WTC11 (cell line): ENCODE data around the gene F2RL2. TPM values are rescaled to one million over a fixed set of nuclear protein-coding genes. Genes with fewer than 3 reads are reported as not detected.

ENCODE experiments used
- ATAC-seq: fragments of 200-7000 bp; cut with Tn5 transposase; 2 replicates; pipeline ENCODE4 v1.10.0; 2021; ENCODE audit warnings: mild to moderate bottlenecking, moderate library complexity
- CTCF ChIA-PET: fragments of 300-600 bp; sonication (Branson Sonifier 250); formaldehyde crosslinking; loops from one replicate; lab custom pipeline; 2021; ENCODE audit warnings: antibody characterized with exemption; lab: Charles Lee
- POLR2A ChIA-PET: fragments of 350-600 bp; sonication (Branson Sonifier 250); formaldehyde crosslinking; loops from one replicate; lab custom pipeline; 2021; ENCODE audit warnings: antibody characterized with exemption; lab: Charles Lee
- DNase-seq: peaks from one replicate; pipeline ENCODE4 v3.0.0; 2021; ENCODE audit warnings: low spot score
- H3K27ac Mint-ChIP-seq: 2 replicates; pipeline ENCODE4 v1.8.0; 2021; ENCODE audit warnings: mixed read lengths
- H3K27me3 Mint-ChIP-seq: 2 replicates; pipeline ENCODE4 v1.8.0; 2021; ENCODE audit warnings: low read depth, mild to moderate bottlenecking, moderate library complexity, mixed read lengths
- H3K36me3 Mint-ChIP-seq: 2 replicates; pipeline ENCODE4 v1.8.0; 2021; ENCODE audit warnings: mixed read lengths
- H3K4me1 Mint-ChIP-seq: 2 replicates; pipeline ENCODE4 v1.8.0; 2022; ENCODE audit warnings: mixed read lengths
- H3K4me3 Mint-ChIP-seq: 2 replicates; pipeline ENCODE4 v1.8.0; 2021; ENCODE audit warnings: mild to moderate bottlenecking, moderate library complexity, mixed read lengths
- H3K9me3 Mint-ChIP-seq: 2 replicates; pipeline ENCODE4 v1.8.0; 2021; ENCODE audit warnings: mixed read lengths
- ATF1 ChIP-seq: sonication (generic); formaldehyde crosslinking; IDR thresholded peaks from 2 replicates; pipeline ENCODE4 v1.8.1; 2023; ENCODE audit warnings: mild to moderate bottlenecking, moderate library complexity, missing genetic modification reagents
- CREM ChIP-seq: sonication (generic); formaldehyde crosslinking; IDR thresholded peaks from 2 replicates; pipeline ENCODE4 v1.8.1; 2022; ENCODE audit warnings: mild to moderate bottlenecking, missing genetic modification reagents, moderate library complexity
- FOXP1 ChIP-seq: sonication (generic); formaldehyde crosslinking; IDR thresholded peaks from 2 replicates; pipeline ENCODE4 v1.8.0; 2022; ENCODE audit warnings: missing genetic modification reagents, mild to moderate bottlenecking, moderate library complexity, borderline replicate concordance
- JUN ChIP-seq: sonication (generic); formaldehyde crosslinking; IDR thresholded peaks from 2 replicates; pipeline ENCODE4 v1.8.0; 2023; ENCODE audit warnings: mild to moderate bottlenecking, missing genetic modification reagents
- NFE2L1 ChIP-seq: sonication (generic); formaldehyde crosslinking; IDR thresholded peaks from 2 replicates; pipeline ENCODE4 v1.8.1; 2023; ENCODE audit warnings: missing genetic modification reagents
- NR3C1 ChIP-seq: sonication (generic); formaldehyde crosslinking; conservative IDR thresholded peaks from 2 replicates; pipeline ENCODE4 v1.8.1; 2023; ENCODE audit warnings: low read depth, mild to moderate bottlenecking, missing genetic modification reagents
- RELA ChIP-seq: sonication (generic); formaldehyde crosslinking; IDR thresholded peaks from 2 replicates; pipeline ENCODE4 v1.8.1; 2022; ENCODE audit warnings: missing genetic modification reagents, mild to moderate bottlenecking, borderline replicate concordance
- SMAD3 ChIP-seq: sonication (generic); formaldehyde crosslinking; IDR thresholded peaks from 2 replicates; pipeline ENCODE4 v1.8.0; 2022; ENCODE audit warnings: missing genetic modification reagents, mild to moderate bottlenecking, borderline replicate concordance
- SP1 ChIP-seq: sonication (generic); formaldehyde crosslinking; conservative IDR thresholded peaks from 2 replicates; pipeline ENCODE4 v1.8.1; 2022; ENCODE audit warnings: missing genetic modification reagents
- ZBTB21 ChIP-seq: sonication (generic); formaldehyde crosslinking; IDR thresholded peaks from 2 replicates; pipeline ENCODE4 v1.8.1; 2023; ENCODE audit warnings: mild to moderate bottlenecking, missing genetic modification reagents, borderline replicate concordance
- ZNF138 ChIP-seq: sonication (generic); formaldehyde crosslinking; conservative IDR thresholded peaks from 2 replicates; pipeline ENCODE4 v1.8.1; 2022; ENCODE audit warnings: mild to moderate bottlenecking, moderate library complexity, missing genetic modification reagents
- ZNF232 ChIP-seq: sonication (generic); formaldehyde crosslinking; IDR thresholded peaks from 2 replicates; pipeline ENCODE4 v1.8.0; 2022; ENCODE audit warnings: mild to moderate bottlenecking, missing genetic modification reagents
- ZNF423 ChIP-seq: fragments of 250-450 bp; sonication (Bioruptor Pico); IDR thresholded peaks from 2 replicates; pipeline ENCODE4 v2.1.2; 2022; ENCODE audit warnings: mild to moderate bottlenecking, moderate library complexity
- total RNA-seq: library from RNA; stranded (reverse); gene quantifications from 3 replicates; pipeline ENCODE4 v1.2.3, GENCODE V29; 2021
- TF ChIP-seq, protein P1 (sequence below): fragments of 250-450 bp; sonication (Bioruptor Pico); IDR thresholded peaks from 2 replicates; pipeline ENCODE4 v1.9.0; 2021; ENCODE audit warnings: mild to moderate bottlenecking, borderline replicate concordance
- TF ChIP-seq, protein P2 (sequence below): fragments of 250-450 bp; sonication (Bioruptor Pico); IDR thresholded peaks from 2 replicates; pipeline ENCODE4 v2.1.2; 2022; ENCODE audit warnings: mild to moderate bottlenecking, moderate library complexity
- TF ChIP-seq, protein P3 (sequence below): sonication (generic); formaldehyde crosslinking; IDR thresholded peaks from 2 replicates; pipeline ENCODE4 v1.8.0; 2022; ENCODE audit warnings: mild to moderate bottlenecking, missing genetic modification reagents
- TF ChIP-seq, protein P4 (sequence below): fragments of 250-450 bp; sonication (Bioruptor Pico); IDR thresholded peaks from 2 replicates; pipeline ENCODE4 v1.9.0; 2021; ENCODE audit warnings: moderate library complexity, mild to moderate bottlenecking, inconsistent platforms, borderline replicate concordance
- TF ChIP-seq, protein P5 (sequence below): sonication (generic); formaldehyde crosslinking; IDR thresholded peaks from 2 replicates; pipeline ENCODE4 v1.8.1; 2023; ENCODE audit warnings: mild to moderate bottlenecking, missing genetic modification reagents, moderate library complexity

F2RL2 gene
- total RNA-seq, 1 experiment from 2014 or later = not detected

DNA sequence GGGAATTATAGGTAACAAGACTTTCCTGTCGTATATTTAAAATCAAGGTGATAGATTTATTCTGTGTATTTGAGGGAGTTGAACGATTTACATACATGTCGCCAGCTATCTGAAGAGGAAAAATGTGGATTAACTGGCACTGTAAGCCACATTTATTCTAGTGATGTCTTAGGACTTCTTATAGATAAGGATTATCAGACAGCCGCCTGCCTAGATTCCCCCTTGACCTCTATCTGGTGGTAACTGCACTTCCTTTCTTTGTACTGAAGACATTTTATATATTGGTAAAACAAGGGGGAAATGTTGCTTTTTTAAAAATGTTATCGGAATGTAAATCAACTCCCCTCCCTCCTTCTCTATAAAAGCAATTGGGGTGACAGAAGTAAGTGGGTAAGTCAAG is 39.3 kb upstream of the F2RL2 start:
- no peak for DNase-seq
- no peak for ATAC-seq

DNA sequence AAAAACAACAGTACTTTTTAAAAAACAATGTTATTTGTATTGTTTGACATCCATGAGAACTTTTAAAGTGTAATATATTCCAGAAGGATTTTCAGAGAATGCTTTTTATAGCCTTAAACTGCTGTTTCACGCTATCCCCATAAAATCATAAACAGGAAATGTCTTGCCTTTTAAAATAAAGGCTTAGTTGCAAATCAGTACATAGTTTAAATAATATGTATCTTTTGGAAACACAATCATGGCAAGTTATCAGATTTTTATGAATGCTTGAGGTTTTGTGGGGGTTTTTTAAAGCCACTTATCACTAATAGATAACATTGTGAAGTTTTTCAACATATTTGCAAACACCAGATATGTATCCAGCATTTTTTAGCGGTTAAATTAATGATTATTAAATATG is 37.2 kb upstream of the F2RL2 start:
- Mint-ChIP-seq H3K4me3 (no peak overlapping the region), H3K4me1 (peaks cover 5% of the 10 kb centered on the region; the same call in 1 of the 2 replicates), H3K27me3 (no peaks in the 10 kb centered on the region), H3K36me3 (peaks cover 16% of the 10 kb centered on the region), H3K27ac (no peak overlapping the region), H3K9me3 (no peaks in the 10 kb centered on the region)
- ATAC-seq (no peak), DNase-seq (no peak)
- ChIA-PET CTCF (no interaction called here), POLR2A (no interaction called here)
- TF ChIP-seq, protein P1, sequence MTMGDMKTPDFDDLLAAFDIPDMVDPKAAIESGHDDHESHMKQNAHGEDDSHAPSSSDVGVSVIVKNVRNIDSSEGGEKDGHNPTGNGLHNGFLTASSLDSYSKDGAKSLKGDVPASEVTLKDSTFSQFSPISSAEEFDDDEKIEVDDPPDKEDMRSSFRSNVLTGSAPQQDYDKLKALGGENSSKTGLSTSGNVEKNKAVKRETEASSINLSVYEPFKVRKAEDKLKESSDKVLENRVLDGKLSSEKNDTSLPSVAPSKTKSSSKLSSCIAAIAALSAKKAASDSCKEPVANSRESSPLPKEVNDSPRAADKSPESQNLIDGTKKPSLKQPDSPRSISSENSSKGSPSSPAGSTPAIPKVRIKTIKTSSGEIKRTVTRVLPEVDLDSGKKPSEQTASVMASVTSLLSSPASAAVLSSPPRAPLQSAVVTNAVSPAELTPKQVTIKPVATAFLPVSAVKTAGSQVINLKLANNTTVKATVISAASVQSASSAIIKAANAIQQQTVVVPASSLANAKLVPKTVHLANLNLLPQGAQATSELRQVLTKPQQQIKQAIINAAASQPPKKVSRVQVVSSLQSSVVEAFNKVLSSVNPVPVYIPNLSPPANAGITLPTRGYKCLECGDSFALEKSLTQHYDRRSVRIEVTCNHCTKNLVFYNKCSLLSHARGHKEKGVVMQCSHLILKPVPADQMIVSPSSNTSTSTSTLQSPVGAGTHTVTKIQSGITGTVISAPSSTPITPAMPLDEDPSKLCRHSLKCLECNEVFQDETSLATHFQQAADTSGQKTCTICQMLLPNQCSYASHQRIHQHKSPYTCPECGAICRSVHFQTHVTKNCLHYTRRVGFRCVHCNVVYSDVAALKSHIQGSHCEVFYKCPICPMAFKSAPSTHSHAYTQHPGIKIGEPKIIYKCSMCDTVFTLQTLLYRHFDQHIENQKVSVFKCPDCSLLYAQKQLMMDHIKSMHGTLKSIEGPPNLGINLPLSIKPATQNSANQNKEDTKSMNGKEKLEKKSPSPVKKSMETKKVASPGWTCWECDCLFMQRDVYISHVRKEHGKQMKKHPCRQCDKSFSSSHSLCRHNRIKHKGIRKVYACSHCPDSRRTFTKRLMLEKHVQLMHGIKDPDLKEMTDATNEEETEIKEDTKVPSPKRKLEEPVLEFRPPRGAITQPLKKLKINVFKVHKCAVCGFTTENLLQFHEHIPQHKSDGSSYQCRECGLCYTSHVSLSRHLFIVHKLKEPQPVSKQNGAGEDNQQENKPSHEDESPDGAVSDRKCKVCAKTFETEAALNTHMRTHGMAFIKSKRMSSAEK (CRISPR knock-in tag) = no peak
- TF ChIP-seq RELA (CRISPR knock-in tag) (no peak), FOXP1 (CRISPR knock-in tag) (no peak), ZNF423 (no peak), JUN (CRISPR knock-in tag) (no peak), ZBTB21 (CRISPR knock-in tag) (no peak), ZNF138 (CRISPR knock-in tag) (no peak)

More for the DNA sequence above, 39.3 kb upstream of the F2RL2 start:
- Mint-ChIP-seq H3K4me1 (peaks cover 2% of the 10 kb centered on the region; the same call in 1 of the 2 replicates), H3K9me3 (no peaks in the 10 kb centered on the region), H3K27ac (0 out of 2 replicates have a peak overlapping the region, but pooled peaks have one; percentile 32), H3K36me3 (peaks cover 21% of the 10 kb centered on the region), H3K4me3 (no peak overlapping the region), H3K27me3 (no peaks in the 10 kb centered on the region)
- TF ChIP-seq, protein P2, sequence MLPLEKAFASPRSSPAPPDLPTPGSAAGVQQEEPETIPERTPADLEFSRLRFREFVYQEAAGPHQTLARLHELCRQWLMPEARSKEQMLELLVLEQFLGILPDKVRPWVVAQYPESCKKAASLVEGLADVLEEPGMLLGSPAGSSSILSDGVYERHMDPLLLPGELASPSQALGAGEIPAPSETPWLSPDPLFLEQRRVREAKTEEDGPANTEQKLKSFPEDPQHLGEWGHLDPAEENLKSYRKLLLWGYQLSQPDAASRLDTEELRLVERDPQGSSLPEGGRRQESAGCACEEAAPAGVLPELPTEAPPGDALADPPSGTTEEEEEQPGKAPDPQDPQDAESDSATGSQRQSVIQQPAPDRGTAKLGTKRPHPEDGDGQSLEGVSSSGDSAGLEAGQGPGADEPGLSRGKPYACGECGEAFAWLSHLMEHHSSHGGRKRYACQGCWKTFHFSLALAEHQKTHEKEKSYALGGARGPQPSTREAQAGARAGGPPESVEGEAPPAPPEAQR (CRISPR knock-in tag) = no peak
- TF ChIP-seq, protein P3, sequence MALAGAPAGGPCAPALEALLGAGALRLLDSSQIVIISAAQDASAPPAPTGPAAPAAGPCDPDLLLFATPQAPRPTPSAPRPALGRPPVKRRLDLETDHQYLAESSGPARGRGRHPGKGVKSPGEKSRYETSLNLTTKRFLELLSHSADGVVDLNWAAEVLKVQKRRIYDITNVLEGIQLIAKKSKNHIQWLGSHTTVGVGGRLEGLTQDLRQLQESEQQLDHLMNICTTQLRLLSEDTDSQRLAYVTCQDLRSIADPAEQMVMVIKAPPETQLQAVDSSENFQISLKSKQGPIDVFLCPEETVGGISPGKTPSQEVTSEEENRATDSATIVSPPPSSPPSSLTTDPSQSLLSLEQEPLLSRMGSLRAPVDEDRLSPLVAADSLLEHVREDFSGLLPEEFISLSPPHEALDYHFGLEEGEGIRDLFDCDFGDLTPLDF (CRISPR knock-in tag) = no peak
- TF ChIP-seq SP1 (CRISPR knock-in tag) (no peak), NFE2L1 (no peak), SMAD3 (CRISPR knock-in tag) (no peak), NR3C1 (no peak), ATF1 (CRISPR knock-in tag) (no peak), CREM (CRISPR knock-in tag) (no peak), ZNF232 (CRISPR knock-in tag) (no peak), ZNF423 (no peak)
- TF ChIP-seq, protein P4, sequence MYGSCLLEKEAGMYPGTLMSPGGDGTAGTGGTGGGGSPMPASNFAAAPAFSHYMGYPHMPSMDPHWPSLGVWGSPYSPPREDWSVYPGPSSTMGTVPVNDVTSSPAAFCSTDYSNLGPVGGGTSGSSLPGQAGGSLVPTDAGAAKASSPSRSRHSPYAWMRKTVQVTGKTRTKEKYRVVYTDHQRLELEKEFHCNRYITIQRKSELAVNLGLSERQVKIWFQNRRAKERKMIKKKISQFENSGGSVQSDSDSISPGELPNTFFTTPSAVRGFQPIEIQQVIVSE (CRISPR knock-in tag) = no peak
- TF ChIP-seq, protein P1 (CRISPR knock-in tag) = no peak
- TF ChIP-seq, protein P5, sequence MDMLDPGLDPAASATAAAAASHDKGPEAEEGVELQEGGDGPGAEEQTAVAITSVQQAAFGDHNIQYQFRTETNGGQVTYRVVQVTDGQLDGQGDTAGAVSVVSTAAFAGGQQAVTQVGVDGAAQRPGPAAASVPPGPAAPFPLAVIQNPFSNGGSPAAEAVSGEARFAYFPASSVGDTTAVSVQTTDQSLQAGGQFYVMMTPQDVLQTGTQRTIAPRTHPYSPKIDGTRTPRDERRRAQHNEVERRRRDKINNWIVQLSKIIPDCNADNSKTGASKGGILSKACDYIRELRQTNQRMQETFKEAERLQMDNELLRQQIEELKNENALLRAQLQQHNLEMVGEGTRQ (CRISPR knock-in tag) = no peak
- ChIA-PET POLR2A (no interaction called here), CTCF (no interaction called here)
